ENCODE measurements around the gene ENPEP.

- TF ChIP-seq GATA3 (IDR thresholded peaks at IDR 0.05; ENCODE audit: low read depth, low read length) (no peak), GATA2 (IDR thresholded peaks at IDR 0.05; ENCODE audit: low read depth, low read length) (no peak)
Measured at GRCh38 chr4:110550260-110550659, 74.3 kb downstream of the ENPEP start.

Data from SH-SY5Y (cell line).